Right atrium auricular region (tissue), 2 donors: ENCODE data around the gene ANTXRL. TPM values are rescaled to one million over a fixed set of nuclear protein-coding genes. Genes with fewer than 3 reads are reported as not detected.

Experiments used
- DNase-seq: peaks from one replicate; pipeline ENCODE4 v3.0.0-alpha.2; 2019; ENCODE audit warnings: low spot score
- H3K27ac ChIP-seq, 2 donors: fragments of 200-600 bp; sonication (generic); 1 replicate in 1 of 2; 2 replicates in 1 of 2; pipeline ENCODE4 v1.5.1; 2016 to 2019
- H3K27me3 ChIP-seq, 2 donors: fragments of 200-600 bp; sonication (generic); one replicate each; pipeline versions ENCODE4 v1.5.1 to v1.6.0; 2017 to 2019
- H3K36me3 ChIP-seq: fragments of 200-600 bp; sonication (generic); one replicate; pipeline ENCODE4 v1.5.1; 2016
- H3K4me1 ChIP-seq, 2 donors: fragments of 200-600 bp; sonication (generic); one replicate each; pipeline versions ENCODE4 v1.5.1 to v1.6.0; 2017 to 2019
- H3K4me3 ChIP-seq, 2 donors: fragments of 200-600 bp; sonication (generic); 1 replicate in 1 of 2; 2 replicates in 1 of 2; pipeline ENCODE4 v1.5.1; 2017 to 2019; ENCODE audit warnings: mild to moderate bottlenecking in 1 of 2, moderate library complexity in 1 of 2
- H3K9me3 ChIP-seq, 2 donors: fragments of 200-600 bp; sonication (generic); one replicate each; pipeline ENCODE4 v1.5.1; 2019
- CTCF ChIP-seq, 2 donors: fragments of 200-600 bp; sonication (generic); IDR thresholded peaks; one replicate each; pipeline ENCODE4 v1.5.1; 2019; ENCODE audit warnings: antibody characterized with exemption in 2 of 2
- total RNA-seq, 2 donors: library from RNA; depleted of rRNA; stranded (reverse); fragments of >200 nt; gene quantifications; one replicate each; pipeline ENCODE4 v1.1.0, GENCODE V29; 2016

Gene ANTXRL
- total RNA-seq, 2 donors from 2014 or later, result not detected

- Histone ChIP-seq H3K27me3 (no peaks in the 10 kb centered on the region), H3K36me3 (no peaks in the 10 kb centered on the region), H3K4me1 (peaks cover 0 to 11% of the 10 kb centered on the region in 2 donors), H3K4me3 (no peak overlapping the region), H3K9me3 (no peaks in the 10 kb centered on the region), H3K27ac (no peak overlapping the region)
- TF ChIP-seq CTCF (IDR thresholded peaks at IDR 0.05), result no peak
- no peak for DNase-seq
These were observed 2.5 kb downstream of the ANTXRL start for GRCh38 chr10:46289209-46289810.

- H3K9me3 ChIP-seq, result no peaks in the 10 kb centered on the region
- no peaks in the 10 kb centered on the region for H3K36me3 ChIP-seq
- H3K4me3 ChIP-seq, result no peak overlapping the region
- TF ChIP-seq CTCF (IDR thresholded peaks at IDR 0.05), result no peak
- no peaks in the 10 kb centered on the region for H3K27me3 ChIP-seq
- DNase-seq, result no peak
- no peak overlapping the region for H3K27ac ChIP-seq
- H3K4me1 ChIP-seq, result peaks cover 0 to 10% of the 10 kb centered on the region in 2 donors
These were observed 3.5 kb downstream of the ANTXRL start for GRCh38 chr10:46290101-46290886.

- DNase-seq, result no peak
- no peak overlapping the region for H3K27ac ChIP-seq
- peaks cover 0 to 10% of the 10 kb centered on the region in 2 donors for H3K4me1 ChIP-seq
- no peaks in the 10 kb centered on the region for H3K9me3 ChIP-seq
- TF ChIP-seq CTCF (IDR thresholded peaks at IDR 0.05), result no peak
- no peaks in the 10 kb centered on the region for H3K27me3 ChIP-seq
- no peak overlapping the region for H3K4me3 ChIP-seq
- no peaks in the 10 kb centered on the region for H3K36me3 ChIP-seq
These were observed 5.2 kb downstream of the ANTXRL start for GRCh38 chr10:46291817-46292572.

GRCh38 chr10:46292573-46293023, 5.8 kb downstream of the ANTXRL start:
- Histone ChIP-seq H3K27ac (no peak overlapping the region), H3K4me3 (no peak overlapping the region), H3K9me3 (no peaks in the 10 kb centered on the region), H3K4me1 (peaks cover 0 to 10% of the 10 kb centered on the region in 2 donors), H3K27me3 (no peaks in the 10 kb centered on the region), H3K36me3 (no peaks in the 10 kb centered on the region)
- no peak for DNase-seq
- TF ChIP-seq CTCF (IDR thresholded peaks at IDR 0.05), result no peak

GRCh38 chr10:46293228-46293627, 6.4 kb downstream of the ANTXRL start:
- H3K27ac ChIP-seq, result no peak overlapping the region
- no peak for DNase-seq
- H3K36me3 ChIP-seq, result no peaks in the 10 kb centered on the region
- TF ChIP-seq CTCF (IDR thresholded peaks at IDR 0.05), result no peak
- H3K9me3 ChIP-seq, result no peaks in the 10 kb centered on the region
- no peak overlapping the region for H3K4me3 ChIP-seq
- H3K27me3 ChIP-seq, result no peaks in the 10 kb centered on the region
- H3K4me1 ChIP-seq, result peaks cover 0 to 10% of the 10 kb centered on the region in 2 donors
